Astrocyte of the cerebellum (primary cell): ENCODE data around the gene NDUFB8.

Source experiments
- DNase-seq: peaks from one replicate; pipeline ENCODE4 v3.0.0-alpha.2; 2011; ENCODE audit warnings: low read depth
- H3K4me3 ChIP-seq: 2 replicates; pipeline ENCODE4 v1.5.1; 2011; ENCODE audit warnings: mild to moderate bottlenecking, low read depth, low read length, moderate library complexity
- CTCF ChIP-seq: IDR thresholded peaks from 2 replicates; pipeline ENCODE4 v1.5.1; 2012; ENCODE audit warnings: low read length, low read depth, moderate library complexity, mild to moderate bottlenecking; ENCODE audit errors: missing control alignments
- in situ Hi-C: cut with HindIII; loops from 2 replicates; pipeline ENCODE4 v1.10.0; 2017; ENCODE audit warnings: low sequenced_read_pairs

The NDUFB8 gene

DNA sequence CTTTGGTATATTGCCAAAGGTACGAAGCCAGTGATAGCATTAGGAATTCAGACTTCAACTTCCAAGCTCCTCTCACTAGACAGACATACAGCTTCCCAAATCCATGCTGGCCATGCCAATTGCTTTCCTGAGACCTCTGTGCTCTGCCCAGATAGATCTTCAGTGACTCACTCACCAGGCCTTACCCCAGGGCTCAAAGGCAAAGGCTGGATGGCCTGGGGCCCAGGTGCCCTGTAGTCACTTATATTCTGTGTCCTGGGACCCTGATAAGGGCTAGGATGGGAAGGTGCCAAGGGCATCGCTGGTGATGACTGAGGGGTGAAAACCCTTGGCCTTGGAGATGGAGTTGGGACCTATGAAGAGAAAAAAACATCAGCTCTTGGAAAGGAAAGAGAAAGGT, 39.1 kb downstream of the NDUFB8 start:
- H3K4me3 ChIP-seq, result no peak overlapping the region
- in situ Hi-C loops, result no loop called here
- no peak for TF ChIP-seq CTCF
- no peak for DNase-seq

- no peak for DNase-seq
- no peak overlapping the region for H3K4me3 ChIP-seq
- in situ Hi-C loops, result no loop called here
- no peak for TF ChIP-seq CTCF
Observed at GRCh38 chr10:100489396-100489795, 40.3 kb downstream of the NDUFB8 start.

DNA sequence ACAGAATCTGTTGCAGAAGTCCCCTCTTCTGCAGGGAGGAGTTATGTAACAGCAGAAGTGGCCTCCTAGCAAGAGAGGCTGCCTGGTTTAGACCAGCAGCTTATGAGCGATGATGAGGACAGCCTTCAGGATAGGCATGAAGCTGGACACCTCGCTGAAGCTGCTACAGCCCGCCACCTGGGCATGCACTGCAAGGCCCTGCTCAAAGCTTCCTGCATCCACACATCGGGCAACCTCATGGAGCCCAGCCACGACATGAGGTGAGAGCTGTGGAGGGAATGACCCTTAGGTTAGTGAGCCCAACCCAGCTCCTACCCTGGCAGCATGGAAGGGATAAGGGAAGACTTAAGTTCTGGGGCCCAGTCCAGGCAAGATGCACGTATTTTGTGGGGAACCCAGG, 42.1 kb downstream of the NDUFB8 start:
- no peak for TF ChIP-seq CTCF
- no peak overlapping the region for H3K4me3 ChIP-seq
- in situ Hi-C loops, result no loop called here
- DNase-seq, result no peak

- DNase-seq, result no peak
- in situ Hi-C loops, result no loop called here
- TF ChIP-seq CTCF, result no peak
- H3K4me3 ChIP-seq, result no peak overlapping the region
Observed at GRCh38 chr10:100485801-100486495, 43.7 kb downstream of the NDUFB8 start.

- no peak for DNase-seq
- no peak for TF ChIP-seq CTCF
- no peak overlapping the region for H3K4me3 ChIP-seq
- in situ Hi-C loops, result no loop called here
Observed at GRCh38 chr10:100485366-100485765, 44.3 kb downstream of the NDUFB8 start.

DNA sequence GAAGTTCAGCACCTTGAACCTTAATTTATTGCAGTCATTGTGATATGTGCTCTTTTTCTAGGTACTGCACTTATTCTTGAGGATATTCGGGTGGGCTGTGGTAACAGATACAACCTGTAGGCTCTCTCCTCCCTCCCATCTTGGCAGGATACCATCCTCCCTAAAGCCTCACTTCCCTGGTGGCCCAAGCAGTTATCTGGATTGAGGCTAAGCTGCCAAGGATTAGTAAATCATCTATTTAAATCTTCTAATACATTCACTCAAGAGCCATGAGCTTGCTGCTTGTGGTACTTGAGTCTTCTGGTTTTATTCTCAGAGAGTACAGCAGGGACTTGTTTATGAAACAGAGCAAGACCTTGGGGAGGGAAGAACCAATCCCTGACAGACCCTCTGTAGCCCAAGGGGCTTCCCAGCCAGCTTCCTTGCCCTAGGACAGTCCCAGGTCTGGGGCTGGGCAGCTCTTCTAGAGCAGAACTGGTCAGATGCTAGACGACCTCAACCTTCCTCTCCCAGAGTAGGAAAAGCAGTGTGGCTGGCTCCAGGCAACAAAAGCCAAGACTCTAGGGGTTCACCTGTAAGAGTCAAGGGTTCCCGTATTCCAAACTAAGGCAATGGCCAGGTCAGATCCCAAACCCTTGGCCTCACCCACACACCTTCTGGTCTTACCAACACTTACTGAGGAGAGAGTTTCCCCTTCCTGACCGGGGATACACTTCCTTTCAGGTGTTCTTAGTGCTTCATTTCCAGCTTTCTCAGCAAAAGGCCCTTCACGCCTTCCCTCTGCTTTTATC, 45.6 kb downstream of the NDUFB8 start:
- in situ Hi-C loops, result no loop called here
- DNase-seq, result no peak
- no peak overlapping the region for H3K4me3 ChIP-seq
- TF ChIP-seq CTCF, result no peak
